DMS114 treated with DMSO at 0.1 percent for 48 hours (cell line): Measurements from ENCODE around the gene RNF181.
"Not testable (repeated sequence)": the region's sequence is repeated elsewhere in the genome, so short reads cannot be mapped to it uniquely, and the experiment has no call there.

Experiments used
- DNase-seq: peaks from one replicate; lab custom pipeline; 2025; ENCODE audit not compliant: unreplicated experiment; lab: John Stamatoyannopoulos, UW

Gene RNF181

GRCh38 chr2:85594715-85595300 lies 737 bp upstream of the RNF181 start:
- no peak for DNase-seq

GRCh38 chr2:85596026-85596333 lies 435 bp downstream of the RNF181 start:
- DNase-seq = no peak

- no peak for DNase-seq
Measured at GRCh38 chr2:85596486-85597143, 1.1 kb downstream of the RNF181 start.

- no peak for DNase-seq
Measured at GRCh38 chr2:85597241-85597640, 1.7 kb downstream of the RNF181 start.

GRCh38 chr2:85598594-85599340 lies 3.2 kb downstream of the RNF181 start:
- no peak for DNase-seq

GRCh38 chr2:85599468-85600234 lies 4.1 kb downstream of the RNF181 start:
- no peak for DNase-seq

GRCh38 chr2:85600235-85600575 lies 4.7 kb downstream of the RNF181 start:
- DNase-seq = no peak

GRCh38 chr2:85600951-85601770 lies 5.6 kb downstream of the RNF181 start:
- no peak for DNase-seq

GRCh38 chr2:85601771-85602475 lies 6.4 kb downstream of the RNF181 start:
- DNase-seq = no peak

GRCh38 chr2:85602476-85603234 lies 7.1 kb downstream of the RNF181 start, which contains the start of gene TMEM150A:
Gene TMEM150A, minus strand, starts transcription at chr2:85602698. Its CDS starts 750 bp downstream, at chr2:85601948.
- DNase-seq = peak; percentile 77

GRCh38 chr2:85604133-85604444 lies 8.5 kb downstream of the RNF181 start:
- not testable (repeated sequence) for DNase-seq

- DNase-seq = no peak
Measured at GRCh38 chr2:85604568-85605339, 9.2 kb downstream of the RNF181 start.

GRCh38 chr2:85605406-85606115 lies 10.0 kb downstream of the RNF181 start:
- no peak for DNase-seq

- no peak for DNase-seq
Measured at GRCh38 chr2:85606116-85606455, 10.5 kb downstream of the RNF181 start.

GRCh38 chr2:85607268-85608215 lies 12.0 kb downstream of the RNF181 start:
- DNase-seq = no peak

GRCh38 chr2:85611217-85611704 lies 15.7 kb downstream of the RNF181 start:
- no peak for DNase-seq
